ENCODE data around the gene PITHD1.

The PITHD1 gene

DNA sequence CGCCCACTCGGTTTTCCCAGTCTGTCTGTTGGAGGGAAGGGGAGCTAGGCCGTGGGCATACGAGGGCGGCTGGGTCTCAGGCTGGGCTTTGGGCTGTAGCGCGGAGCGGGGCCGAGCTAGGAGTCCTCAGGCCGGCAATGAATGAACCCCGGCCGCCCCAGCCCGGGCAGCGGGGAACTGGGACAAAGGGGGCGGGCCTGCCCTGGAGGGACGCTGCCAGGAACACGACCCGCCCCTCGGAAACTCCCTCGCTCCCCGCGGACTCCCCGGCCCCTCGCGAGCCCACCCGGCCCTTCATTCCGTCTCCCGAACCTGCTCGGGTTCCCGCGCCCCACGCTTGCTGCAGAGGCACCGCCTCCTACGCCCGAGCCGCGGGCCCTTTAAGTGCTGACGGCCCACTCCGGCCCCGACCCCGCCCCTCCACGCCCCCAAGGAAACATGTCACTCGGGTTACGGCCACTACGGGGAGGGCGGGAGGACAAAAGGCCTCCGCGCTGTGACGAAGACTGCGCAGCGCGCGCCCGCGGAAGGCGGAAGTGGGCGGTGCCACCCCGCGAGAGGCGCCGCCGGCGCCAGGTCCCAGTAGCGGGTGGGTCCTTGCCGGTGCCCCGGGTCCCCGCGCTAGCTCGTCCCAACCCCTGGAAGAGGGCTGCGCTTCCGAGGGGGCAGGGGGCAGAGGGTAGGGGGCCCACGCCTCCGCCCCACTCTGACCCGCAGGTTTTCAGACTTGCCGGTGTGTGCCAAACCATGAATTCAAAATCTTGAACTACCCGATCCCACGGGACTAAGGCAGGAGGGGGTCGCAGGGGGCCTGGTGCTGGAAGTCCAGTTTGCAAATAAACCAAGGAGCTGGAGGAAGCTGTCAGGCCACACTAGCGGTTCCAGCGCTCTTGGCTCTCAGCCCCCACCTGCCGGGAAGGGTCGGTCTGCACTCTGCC is 22.5 kb downstream of the PITHD1 start, which contains the start of gene GALE:
Gene GALE, minus strand, starts transcription at position 355 of the 938 bp plus-strand sequence. CDS start 1,747 bp downstream, outside the sequence.
- TF ChIP-seq YY1 (IDR thresholded peaks at IDR 0.05; ENCODE audit: low read depth) (no peak; the same call in 1 of the 2 replicates), RAD21 (IDR thresholded peaks at IDR 0.05; ENCODE audit: low read depth) (no peak), EP300 (IDR thresholded peaks at IDR 0.05; ENCODE audit: borderline replicate concordance) (peak; percentile 51; the same call in 1 of the 2 replicates), EGR1 (IDR thresholded peaks at IDR 0.05) (peak; percentile 58; the same call in 1 of the 2 replicates), TAF1 (IDR thresholded peaks at IDR 0.05; ENCODE audit: low read depth) (peak; percentile 81), TEAD4 (IDR thresholded peaks at IDR 0.05) (peak; percentile 56; the same call in 1 of the 2 replicates), TCF12 (IDR thresholded peaks at IDR 0.05; ENCODE audit: low read depth) (peak; percentile 57; the same call in 1 of the 2 replicates), NFIC (IDR thresholded peaks at IDR 0.05) (peak; percentile 32), CREB1 (IDR thresholded peaks at IDR 0.05; ENCODE audit: low read depth) (peak; percentile 83)
- TF ChIP-seq, protein P1, sequence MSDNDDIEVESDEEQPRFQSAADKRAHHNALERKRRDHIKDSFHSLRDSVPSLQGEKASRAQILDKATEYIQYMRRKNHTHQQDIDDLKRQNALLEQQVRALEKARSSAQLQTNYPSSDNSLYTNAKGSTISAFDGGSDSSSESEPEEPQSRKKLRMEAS (IDR thresholded peaks at IDR 0.05): peak; percentile 74
- TF ChIP-seq, protein P2, sequence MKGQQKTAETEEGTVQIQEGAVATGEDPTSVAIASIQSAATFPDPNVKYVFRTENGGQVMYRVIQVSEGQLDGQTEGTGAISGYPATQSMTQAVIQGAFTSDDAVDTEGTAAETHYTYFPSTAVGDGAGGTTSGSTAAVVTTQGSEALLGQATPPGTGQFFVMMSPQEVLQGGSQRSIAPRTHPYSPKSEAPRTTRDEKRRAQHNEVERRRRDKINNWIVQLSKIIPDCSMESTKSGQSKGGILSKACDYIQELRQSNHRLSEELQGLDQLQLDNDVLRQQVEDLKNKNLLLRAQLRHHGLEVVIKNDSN (IDR thresholded peaks at IDR 0.05): no peak

DNA sequence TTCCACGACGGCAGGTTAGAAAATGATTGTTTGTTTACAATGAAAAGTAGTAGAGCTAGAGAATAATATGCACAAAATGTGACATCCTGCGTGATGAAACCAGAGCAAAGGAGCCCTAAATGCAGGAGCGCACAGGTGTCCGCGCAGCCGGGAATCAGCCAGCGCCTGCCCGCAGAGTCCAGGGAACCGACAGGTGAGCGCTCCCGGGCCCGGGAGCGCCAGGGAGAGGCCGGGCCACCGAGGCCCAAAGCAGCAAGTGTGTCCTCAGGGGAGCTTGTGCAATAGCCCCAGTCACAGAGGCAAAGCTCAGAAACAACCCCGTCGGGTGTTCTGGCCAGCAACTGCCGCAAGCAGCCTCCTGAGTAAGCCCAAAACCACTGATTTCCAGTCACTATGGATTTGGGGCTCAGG is 23.1 kb downstream of the PITHD1 start:
- TF ChIP-seq TCF12 (IDR thresholded peaks at IDR 0.05; ENCODE audit: low read depth) (no peak; the same call in 1 of the 2 replicates), CEBPB (IDR thresholded peaks at IDR 0.05) (no peak), RAD21 (IDR thresholded peaks at IDR 0.05; ENCODE audit: low read depth) (no peak), TAF1 (IDR thresholded peaks at IDR 0.05; ENCODE audit: low read depth) (no peak), EP300 (IDR thresholded peaks at IDR 0.05; ENCODE audit: borderline replicate concordance) (no peak), TEAD4 (IDR thresholded peaks at IDR 0.05) (no peak), ZBTB7A (IDR thresholded peaks at IDR 0.05; ENCODE audit: low read depth) (no peak), FOXM1 (IDR thresholded peaks at IDR 0.05; ENCODE audit: borderline replicate concordance, low read depth) (no peak), NFIC (IDR thresholded peaks at IDR 0.05) (no peak), YY1 (IDR thresholded peaks at IDR 0.05; ENCODE audit: low read depth) (no peak)
- TF ChIP-seq, protein P1 (IDR thresholded peaks at IDR 0.05): no peak
- TF ChIP-seq, protein P2 (IDR thresholded peaks at IDR 0.05): no peak

DNA sequence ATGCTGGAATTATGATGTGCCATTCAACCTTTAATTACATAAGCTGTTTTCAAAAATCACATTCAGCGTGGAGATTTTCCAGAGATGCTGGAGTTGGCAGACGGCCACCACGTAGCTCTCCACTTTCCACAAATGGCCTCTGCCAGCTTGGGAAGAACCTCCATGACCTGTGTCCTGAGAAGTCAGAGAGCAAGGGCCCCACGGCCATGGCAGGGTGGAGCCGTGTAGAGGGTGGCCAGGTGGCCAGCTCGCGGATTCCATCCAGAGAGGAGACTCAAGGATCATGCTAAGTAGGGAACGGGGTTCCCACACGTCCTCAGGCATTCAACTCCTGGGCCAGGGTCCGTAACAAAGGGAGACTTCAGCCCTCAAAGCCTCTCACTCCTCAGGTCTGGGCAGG is 23.7 kb downstream of the PITHD1 start:
- no peak for TF ChIP-seq ZBTB7A (IDR thresholded peaks at IDR 0.05; ENCODE audit: low read depth)
- no peak for TF ChIP-seq CREB1 (IDR thresholded peaks at IDR 0.05; ENCODE audit: low read depth)
- TF ChIP-seq NFIC (IDR thresholded peaks at IDR 0.05): no peak
- TF ChIP-seq EP300 (IDR thresholded peaks at IDR 0.05; ENCODE audit: borderline replicate concordance): no peak
- no peak for TF ChIP-seq RAD21 (IDR thresholded peaks at IDR 0.05; ENCODE audit: low read depth)
- no peak for TF ChIP-seq YY1 (IDR thresholded peaks at IDR 0.05; ENCODE audit: low read depth)
- TF ChIP-seq TCF12 (IDR thresholded peaks at IDR 0.05; ENCODE audit: low read depth): no peak
- TF ChIP-seq, protein P2 (IDR thresholded peaks at IDR 0.05): no peak

DNA sequence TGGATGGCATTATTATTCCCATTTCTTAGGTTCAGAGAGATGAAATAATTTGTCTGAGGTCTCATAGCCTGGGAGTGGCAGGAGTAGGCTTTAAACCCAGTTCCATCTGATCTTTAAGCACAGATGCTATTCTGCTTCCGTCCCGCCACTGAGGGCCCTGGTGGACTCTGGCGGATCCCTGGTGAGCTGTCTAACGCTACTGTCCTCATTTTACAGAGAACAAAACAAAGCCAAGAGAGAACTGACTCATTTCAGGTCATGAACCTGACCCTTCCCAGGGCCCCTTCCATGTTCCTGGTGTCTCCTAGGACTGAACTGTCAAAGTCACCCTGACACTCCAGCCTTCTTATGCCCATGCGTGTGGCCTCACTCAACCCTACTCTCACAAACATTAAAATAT is 25.5 kb downstream of the PITHD1 start:
- TF ChIP-seq CREB1 (IDR thresholded peaks at IDR 0.05; ENCODE audit: low read depth): no peak
- TF ChIP-seq, protein P1 (IDR thresholded peaks at IDR 0.05): no peak
- no peak for TF ChIP-seq FOXM1 (IDR thresholded peaks at IDR 0.05; ENCODE audit: borderline replicate concordance, low read depth)
- TF ChIP-seq, protein P2 (IDR thresholded peaks at IDR 0.05): no peak
- TF ChIP-seq ZBTB7A (IDR thresholded peaks at IDR 0.05; ENCODE audit: low read depth): no peak
- no peak for TF ChIP-seq EGR1 (IDR thresholded peaks at IDR 0.05)
- TF ChIP-seq EP300 (IDR thresholded peaks at IDR 0.05; ENCODE audit: borderline replicate concordance): no peak
- TF ChIP-seq CEBPB (IDR thresholded peaks at IDR 0.05): no peak
- TF ChIP-seq, protein P3, sequence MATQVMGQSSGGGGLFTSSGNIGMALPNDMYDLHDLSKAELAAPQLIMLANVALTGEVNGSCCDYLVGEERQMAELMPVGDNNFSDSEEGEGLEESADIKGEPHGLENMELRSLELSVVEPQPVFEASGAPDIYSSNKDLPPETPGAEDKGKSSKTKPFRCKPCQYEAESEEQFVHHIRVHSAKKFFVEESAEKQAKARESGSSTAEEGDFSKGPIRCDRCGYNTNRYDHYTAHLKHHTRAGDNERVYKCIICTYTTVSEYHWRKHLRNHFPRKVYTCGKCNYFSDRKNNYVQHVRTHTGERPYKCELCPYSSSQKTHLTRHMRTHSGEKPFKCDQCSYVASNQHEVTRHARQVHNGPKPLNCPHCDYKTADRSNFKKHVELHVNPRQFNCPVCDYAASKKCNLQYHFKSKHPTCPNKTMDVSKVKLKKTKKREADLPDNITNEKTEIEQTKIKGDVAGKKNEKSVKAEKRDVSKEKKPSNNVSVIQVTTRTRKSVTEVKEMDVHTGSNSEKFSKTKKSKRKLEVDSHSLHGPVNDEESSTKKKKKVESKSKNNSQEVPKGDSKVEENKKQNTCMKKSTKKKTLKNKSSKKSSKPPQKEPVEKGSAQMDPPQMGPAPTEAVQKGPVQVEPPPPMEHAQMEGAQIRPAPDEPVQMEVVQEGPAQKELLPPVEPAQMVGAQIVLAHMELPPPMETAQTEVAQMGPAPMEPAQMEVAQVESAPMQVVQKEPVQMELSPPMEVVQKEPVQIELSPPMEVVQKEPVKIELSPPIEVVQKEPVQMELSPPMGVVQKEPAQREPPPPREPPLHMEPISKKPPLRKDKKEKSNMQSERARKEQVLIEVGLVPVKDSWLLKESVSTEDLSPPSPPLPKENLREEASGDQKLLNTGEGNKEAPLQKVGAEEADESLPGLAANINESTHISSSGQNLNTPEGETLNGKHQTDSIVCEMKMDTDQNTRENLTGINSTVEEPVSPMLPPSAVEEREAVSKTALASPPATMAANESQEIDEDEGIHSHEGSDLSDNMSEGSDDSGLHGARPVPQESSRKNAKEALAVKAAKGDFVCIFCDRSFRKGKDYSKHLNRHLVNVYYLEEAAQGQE (IDR thresholded peaks at IDR 0.05; ENCODE audit: low read depth): no peak
- TF ChIP-seq TAF1 (IDR thresholded peaks at IDR 0.05; ENCODE audit: low read depth): no peak

DNA sequence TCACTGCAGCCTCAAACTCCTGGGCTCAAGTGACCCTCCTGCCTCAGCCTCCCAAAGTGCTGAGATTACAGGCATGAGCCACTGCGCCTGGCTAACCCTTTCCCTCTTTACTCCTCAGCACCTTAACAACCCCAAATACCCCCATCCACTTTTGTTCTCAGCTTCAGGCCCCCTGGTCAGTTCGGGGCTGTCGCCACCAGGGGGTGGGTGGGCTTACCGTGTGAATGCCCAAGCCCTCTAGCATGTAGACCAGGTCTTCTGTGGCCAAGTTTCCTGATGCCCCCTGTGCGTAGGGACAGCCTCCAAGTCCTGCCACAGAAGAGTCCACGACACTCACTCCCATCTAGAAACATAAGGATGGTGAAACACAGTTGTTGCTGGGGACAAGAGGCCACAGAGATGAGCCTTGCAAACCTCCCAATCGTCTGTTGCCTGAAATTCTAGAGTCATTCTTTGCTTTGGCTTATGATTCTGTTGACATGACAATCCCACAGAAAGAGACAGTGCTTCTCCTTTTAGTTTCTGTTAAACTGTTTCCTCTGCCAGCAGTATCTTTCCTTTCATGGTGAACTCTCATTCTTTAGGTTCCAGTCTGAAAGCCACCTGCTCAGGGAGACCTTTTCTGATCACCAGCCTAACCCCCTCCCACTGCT is 26.1 kb downstream of the PITHD1 start:
- TF ChIP-seq TAF1 (IDR thresholded peaks at IDR 0.05; ENCODE audit: low read depth): no peak
- TF ChIP-seq FOXM1 (IDR thresholded peaks at IDR 0.05; ENCODE audit: borderline replicate concordance, low read depth): no peak
- TF ChIP-seq CREB1 (IDR thresholded peaks at IDR 0.05; ENCODE audit: low read depth): no peak
- TF ChIP-seq, protein P2 (IDR thresholded peaks at IDR 0.05): no peak
- no peak for TF ChIP-seq CEBPB (IDR thresholded peaks at IDR 0.05)
- no peak for TF ChIP-seq RAD21 (IDR thresholded peaks at IDR 0.05; ENCODE audit: low read depth)
- TF ChIP-seq NFIC (IDR thresholded peaks at IDR 0.05): no peak
- no peak for TF ChIP-seq EGR1 (IDR thresholded peaks at IDR 0.05)
- TF ChIP-seq ZBTB7A (IDR thresholded peaks at IDR 0.05; ENCODE audit: low read depth): no peak
- no peak for TF ChIP-seq YY1 (IDR thresholded peaks at IDR 0.05; ENCODE audit: low read depth)
- no peak for TF ChIP-seq TCF12 (IDR thresholded peaks at IDR 0.05; ENCODE audit: low read depth)
- TF ChIP-seq, protein P1 (IDR thresholded peaks at IDR 0.05): no peak
- TF ChIP-seq, protein P3 (IDR thresholded peaks at IDR 0.05; ENCODE audit: low read depth): no peak
- TF ChIP-seq EP300 (IDR thresholded peaks at IDR 0.05; ENCODE audit: borderline replicate concordance): no peak
- TF ChIP-seq TEAD4 (IDR thresholded peaks at IDR 0.05): no peak

All from Ishikawa (cell line).